Endothelial cell of umbilical vein (primary cell): ENCODE results near the gene PRPS1. TPM values are rescaled to one million over a fixed set of nuclear protein-coding genes. Genes with fewer than 3 reads are reported as not detected.
"Not testable (repeated sequence)": the region's sequence is repeated elsewhere in the genome, so short reads cannot be mapped to it uniquely, and the experiment has no call there.

Source experiments
- BruUV-seq: library from RNA; stranded (reverse); fragments of 400-500 nt; replicated peaks from 2 replicates; lab custom pipeline; 2021; lab: Mats Ljungman, UMichigan
- CTCF ChIA-PET: fragments of 300-600, 350-600 bp; sonication (Branson Sonifier 250); formaldehyde crosslinking; loops from one replicate; lab custom pipeline; 2021; ENCODE audit warnings: antibody characterized with exemption, inconsistent platforms; lab: Charles Lee
- POLR2A ChIA-PET: fragments of 300-600, 350-600 bp; sonication (Branson Sonifier 250); formaldehyde crosslinking; loops from one replicate; lab custom pipeline; 2021; ENCODE audit warnings: antibody characterized with exemption, inconsistent platforms; lab: Charles Lee
- DNase-seq: peaks from one replicate; pipeline ENCODE4 v3.0.0-alpha.2; 2011; ENCODE audit warnings: low read depth, low spot score
- FAIRE-seq: peaks from 2 replicates; lab custom pipeline; 2011; peaks lifted over from hg19 to GRCh38; lab: Jason Lieb, UNC
- H2AFZ ChIP-seq: 2 replicates; pipeline ENCODE4 v1.6.0; 2012; ENCODE audit warnings: low read depth, low read length, control low read depth, inconsistent platforms
- H3K27ac ChIP-seq: 2 replicates; pipeline ENCODE4 v1.5.1; 2011; ENCODE audit warnings: low read depth, mild to moderate bottlenecking, control low read depth, low read length, moderate library complexity; ENCODE audit not compliant: insufficient read depth
- H3K27me3 ChIP-seq, 2 experiments: 2 replicates each; pipeline versions ENCODE4 v1.6.0 to v1.6.1; 2011; ENCODE audit warnings: low read length in 2 of 2, mixed read lengths in 1 of 2; ENCODE audit not compliant: control insufficient read depth in 2 of 2, insufficient read depth in 2 of 2
- H3K36me3 ChIP-seq, 2 experiments: 2 replicates in 1 of 2; 3 replicates in 1 of 2; pipeline ENCODE4 v1.5.1; 2011; ENCODE audit warnings: low read length in 2 of 2, mild to moderate bottlenecking in 1 of 2, moderate library complexity in 1 of 2; ENCODE audit not compliant: control insufficient read depth in 2 of 2, insufficient read depth in 2 of 2; ENCODE audit errors: extremely low read depth in 1 of 2
- H3K4me1 ChIP-seq: 3 replicates; pipeline ENCODE4 v1.5.1; 2011; ENCODE audit warnings: mild to moderate bottlenecking, low read length; ENCODE audit not compliant: control insufficient read depth, insufficient read depth; ENCODE audit errors: extremely low read depth
- H3K4me2 ChIP-seq: 2 replicates; pipeline ENCODE4 v1.6.1; 2011; ENCODE audit warnings: low read length, control low read depth, mixed read lengths; ENCODE audit not compliant: insufficient read depth
- H3K4me3 ChIP-seq, 3 experiments: fragments of 200-600 bp in 1 of 3; sonication (generic), shearing (Covaris generic) in 1 of 3; replicated peaks in 1 of 3; 2 replicates each; pipeline ENCODE4 v1.5.1; 2011 to 2016; ENCODE audit warnings: control low read depth in 3 of 3, low read length in 3 of 3, mild to moderate bottlenecking in 2 of 3, inconsistent platforms in 1 of 3, low read depth in 1 of 3, moderate library complexity in 1 of 3; ENCODE audit not compliant: insufficient read depth in 1 of 3
- H3K79me2 ChIP-seq: 2 replicates; pipeline ENCODE4 v1.6.0; 2012; ENCODE audit warnings: low read length, inconsistent platforms; ENCODE audit not compliant: control insufficient read depth, insufficient read depth
- H3K9ac ChIP-seq: replicated peaks from 2 replicates; pipeline ENCODE3; 2011; ENCODE audit warnings: low read length, control low read depth; ENCODE audit not compliant: insufficient read depth; ENCODE audit errors: extremely low read depth
- H3K9me1 ChIP-seq: replicated peaks from 3 replicates; pipeline ENCODE4 v1.6.0; 2011; ENCODE audit warnings: mild to moderate bottlenecking, low read length; ENCODE audit not compliant: control insufficient read depth, insufficient read depth; ENCODE audit errors: extremely low read depth
- H3K9me3 ChIP-seq: replicated peaks from 2 replicates; pipeline ENCODE4 v1.5.1; 2012; ENCODE audit warnings: low read length, inconsistent platforms; ENCODE audit not compliant: control insufficient read depth, insufficient read depth
- H4K20me1 ChIP-seq: replicated peaks from 2 replicates; pipeline ENCODE3; 2011; ENCODE audit warnings: mild to moderate bottlenecking, low read length; ENCODE audit not compliant: control insufficient read depth, insufficient read depth; ENCODE audit errors: extremely low read depth
- GATA2 ChIP-seq: IDR thresholded peaks from 2 replicates; pipeline ENCODE4 v1.7.0; 2011; ENCODE audit warnings: low read depth, mild to moderate bottlenecking, moderate library complexity, mixed read lengths, low read length; ENCODE audit not compliant: insufficient read length, insufficient read depth
- POLR2A ChIP-seq: IDR thresholded peaks from 2 replicates; pipeline ENCODE4 v1.6.1; 2012; ENCODE audit warnings: low read depth, mild to moderate bottlenecking, control low read depth, low read length
- dilution Hi-C: fragments of 300-500 bp; cut with MboI; formaldehyde crosslinking; loops from one replicate; pipeline ENCODE4 v1.15.0; 2019; ENCODE audit warnings: low sequenced_read_pairs; ENCODE audit not compliant: extremely low pct_ligation_motif_present
- intact Hi-C: fragments of 100-400 bp; cut with micrococcal nuclease; formaldehyde crosslinking; loops from one replicate; pipeline ENCODE4 v1.10.0; 2022
- polyA plus RNA-seq, 4 experiments: library from polyadenylated mRNA; depleted of rRNA in 3 of 4; stranded (reverse) in 3 of 4; unstranded in 1 of 4; fragments of >200 nt; gene quantifications; 2 replicates each; pipeline versions ENCODE4 v1.2.1 to v1.2.3, GENCODE V29; 2011 to 2012; ENCODE audit warnings: missing spikeins in 1 of 4
- total RNA-seq: library from RNA; stranded (reverse); gene quantifications from 2 replicates; pipeline ENCODE4 v1.2.3, GENCODE V29; 2021
- TF ChIP-seq, protein P1 (sequence below), 2 donors: IDR thresholded peaks; 1 replicate in 1 of 2; 2 replicates in 1 of 2; pipeline ENCODE4 v1.5.1; 2011; ENCODE audit warnings: low read length in 2 of 2, mild to moderate bottlenecking in 2 of 2, moderate library complexity in 2 of 2, control low read depth in 1 of 2, inconsistent platforms in 1 of 2, low read depth in 1 of 2; ENCODE audit not compliant: insufficient read depth in 1 of 2; ENCODE audit errors: extremely low read depth in 1 of 2
- TF ChIP-seq, protein P2 (sequence below): IDR thresholded peaks from 2 replicates; pipeline ENCODE4 v1.6.1; 2011; ENCODE audit not compliant: insufficient read depth, insufficient read length

PRPS1 gene
- total and polyA plus RNA-seq, 2 donors (not counting 3 experiments of a cell fraction or from before 2014, with no cell fraction given), result 30.9 to 36.8 TPM

DNA sequence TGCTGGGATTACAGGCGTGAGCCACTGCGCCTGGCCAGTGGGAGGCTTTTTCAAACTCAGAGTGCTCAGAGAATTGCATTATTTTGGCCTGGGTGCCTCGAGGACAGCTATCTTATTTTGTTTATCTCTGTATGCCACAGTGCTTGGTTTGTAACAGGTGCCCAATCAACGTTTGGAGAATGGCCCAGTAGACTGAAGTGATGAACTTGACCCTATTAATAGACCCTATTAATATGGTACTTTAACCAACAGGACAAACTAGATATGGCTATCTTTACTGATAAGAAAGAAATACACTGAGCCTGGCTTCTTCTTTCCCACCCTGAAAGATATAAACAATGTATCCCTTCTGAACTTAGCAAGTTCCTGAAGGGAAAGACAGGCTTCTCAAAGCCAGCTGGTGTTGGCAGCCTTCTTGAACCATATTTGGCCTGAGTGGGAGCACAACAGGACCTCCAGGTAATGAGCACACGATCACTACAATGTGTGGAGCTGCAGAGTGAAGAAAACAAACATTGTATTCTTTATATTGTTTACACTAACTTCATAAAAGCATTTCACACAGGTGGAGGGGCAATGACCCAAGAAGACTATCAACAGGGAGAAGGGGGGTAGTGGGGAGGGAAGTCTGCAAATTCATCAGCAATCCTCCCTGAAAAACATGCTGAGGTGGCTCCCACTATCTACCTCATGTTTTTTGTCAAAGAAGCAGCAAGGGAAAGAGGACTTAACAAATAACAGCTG is 41.7 kb downstream of the PRPS1 start:
- H3K4me1 ChIP-seq, result peaks cover 18% of the 10 kb centered on the region
- H3K4me2 ChIP-seq, result no peak overlapping the region
- no peak for DNase-seq
- no peaks in the 10 kb centered on the region for H3K9me3 ChIP-seq
- dilution Hi-C loops, result no loop called here
- TF ChIP-seq, protein P1, sequence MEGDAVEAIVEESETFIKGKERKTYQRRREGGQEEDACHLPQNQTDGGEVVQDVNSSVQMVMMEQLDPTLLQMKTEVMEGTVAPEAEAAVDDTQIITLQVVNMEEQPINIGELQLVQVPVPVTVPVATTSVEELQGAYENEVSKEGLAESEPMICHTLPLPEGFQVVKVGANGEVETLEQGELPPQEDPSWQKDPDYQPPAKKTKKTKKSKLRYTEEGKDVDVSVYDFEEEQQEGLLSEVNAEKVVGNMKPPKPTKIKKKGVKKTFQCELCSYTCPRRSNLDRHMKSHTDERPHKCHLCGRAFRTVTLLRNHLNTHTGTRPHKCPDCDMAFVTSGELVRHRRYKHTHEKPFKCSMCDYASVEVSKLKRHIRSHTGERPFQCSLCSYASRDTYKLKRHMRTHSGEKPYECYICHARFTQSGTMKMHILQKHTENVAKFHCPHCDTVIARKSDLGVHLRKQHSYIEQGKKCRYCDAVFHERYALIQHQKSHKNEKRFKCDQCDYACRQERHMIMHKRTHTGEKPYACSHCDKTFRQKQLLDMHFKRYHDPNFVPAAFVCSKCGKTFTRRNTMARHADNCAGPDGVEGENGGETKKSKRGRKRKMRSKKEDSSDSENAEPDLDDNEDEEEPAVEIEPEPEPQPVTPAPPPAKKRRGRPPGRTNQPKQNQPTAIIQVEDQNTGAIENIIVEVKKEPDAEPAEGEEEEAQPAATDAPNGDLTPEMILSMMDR (IDR thresholded peaks at IDR 0.05; ENCODE audit: extremely low read depth in 1 of 2, insufficient read depth in 1 of 2, low read depth in 1 of 2, low read length in 2 of 2), result no peak
- TF ChIP-seq, protein P2, sequence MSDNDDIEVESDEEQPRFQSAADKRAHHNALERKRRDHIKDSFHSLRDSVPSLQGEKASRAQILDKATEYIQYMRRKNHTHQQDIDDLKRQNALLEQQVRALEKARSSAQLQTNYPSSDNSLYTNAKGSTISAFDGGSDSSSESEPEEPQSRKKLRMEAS, result no peak
- TF ChIP-seq POLR2A (no peak), GATA2 (no peak)
- no peak overlapping the region for H3K9ac ChIP-seq
- no TSS peak for BruUV-seq
- ChIA-PET CTCF (interaction anchor here (1.4 to 3.1 kb wide), 4 partner anchors 10 to 107 kb away, joined by 3 to 18 read pairs (median 5); partner anchors contain the start of genes NCBP2L and TSC22D3), POLR2A (no interaction called here)
- H4K20me1 ChIP-seq, result no peaks in the 10 kb centered on the region
- H3K27me3 ChIP-seq, result no peaks in the 10 kb centered on the region
- H2AFZ ChIP-seq, result no peak overlapping the region
- intact Hi-C loops, result loop anchor here (5.0 kb wide), 1 partner anchor 222 kb away; no protein-coding TSS in a partner anchor
- no peaks in the 10 kb centered on the region for H3K79me2 ChIP-seq
- H3K9me1 ChIP-seq, result no peaks in the 10 kb centered on the region
- H3K27ac ChIP-seq, result no peak overlapping the region
- H3K4me3 ChIP-seq, result no peak overlapping the region
- no peak for FAIRE-seq
- no peaks in the 10 kb centered on the region for H3K36me3 ChIP-seq

DNA sequence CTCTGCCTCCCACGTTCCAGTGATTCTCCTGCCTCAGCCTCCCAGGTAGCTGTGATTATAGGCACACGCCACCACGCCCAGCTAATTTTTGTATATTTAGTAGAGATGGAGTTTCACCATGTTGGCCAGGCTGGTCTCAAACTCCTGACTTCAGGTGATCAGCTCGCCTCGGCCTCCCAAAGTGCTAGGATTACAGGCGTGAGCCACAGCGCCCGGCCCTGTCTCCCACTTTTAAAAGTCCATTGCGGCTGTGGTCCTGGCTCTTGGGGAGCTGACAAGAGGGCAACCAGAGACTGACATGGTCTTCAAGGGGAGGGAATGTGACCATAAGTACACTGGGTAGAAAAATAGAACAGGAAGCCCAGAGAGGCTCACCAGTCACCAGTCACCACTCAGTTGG is 42.9 kb downstream of the PRPS1 start:
- H3K9ac ChIP-seq, FAIRE-seq, H3K9me3 ChIP-seq, H3K27me3 ChIP-seq, H4K20me1 ChIP-seq, H3K9me1 ChIP-seq, H2AFZ ChIP-seq, H3K36me3 ChIP-seq, H3K4me3 ChIP-seq, H3K4me2 ChIP-seq, H3K79me2 ChIP-seq, DNase-seq, H3K27ac ChIP-seq, dilution Hi-C loops, POLR2A ChIA-PET, BruUV-seq: not testable (repeated sequence)
- intact Hi-C loops, result loop anchor here (5.0 kb wide), 1 partner anchor 221 kb away; no protein-coding TSS in a partner anchor
- CTCF ChIA-PET, result interaction anchor here (1.0 kb wide), 1 partner anchor 106 kb away, joined by 5 read pairs; the partner anchor contains the start of gene NCBP2L
- peaks cover 18% of the 10 kb centered on the region for H3K4me1 ChIP-seq
